H9 (cell line): ENCODE data around the gene MAST4. TPM values are rescaled to one million over a fixed set of nuclear protein-coding genes. Genes with fewer than 3 reads are reported as not detected.

Experiments
- DNase-seq: peaks from one replicate; pipeline ENCODE4 v3.0.0-alpha.2; 2017
- H2AFZ ChIP-seq: one replicate; pipeline ENCODE4 v1.6.1; 2013; ENCODE audit warnings: mild to moderate bottlenecking, low read length, control low read depth, moderate library complexity
- H2AK5ac ChIP-seq: 2 replicates; pipeline ENCODE4 v1.6.1; 2013; ENCODE audit warnings: low read length, control low read depth, mixed read lengths; ENCODE audit not compliant: insufficient read length
- H2BK120ac ChIP-seq: one replicate; pipeline ENCODE4 v1.6.1; 2013; ENCODE audit warnings: low read depth, mild to moderate bottlenecking, low read length, control low read depth, inconsistent platforms; ENCODE audit not compliant: poor library complexity, severe bottlenecking
- H2BK12ac ChIP-seq: 2 replicates; pipeline ENCODE4 v1.6.1; 2013; ENCODE audit warnings: low read length, control low read depth, mixed read lengths, low read depth; ENCODE audit not compliant: insufficient read length
- H2BK15ac ChIP-seq: 2 replicates; pipeline ENCODE4 v1.6.1; 2013; ENCODE audit warnings: low read depth, low read length, control low read depth
- H2BK20ac ChIP-seq: one replicate; pipeline ENCODE4 v1.6.1; 2013; ENCODE audit warnings: low read depth, mild to moderate bottlenecking, low read length, control low read depth, inconsistent platforms; ENCODE audit not compliant: poor library complexity, severe bottlenecking
- H2BK5ac ChIP-seq: 2 replicates; pipeline ENCODE4 v1.6.1; 2013; ENCODE audit warnings: low read length, control low read depth, mixed read lengths; ENCODE audit not compliant: insufficient read length
- H3K14ac ChIP-seq: 2 replicates; pipeline ENCODE4 v1.6.1; 2013; ENCODE audit warnings: low read length, control low read depth; ENCODE audit not compliant: insufficient read depth
- H3K18ac ChIP-seq: 2 replicates; pipeline ENCODE4 v1.6.1; 2013; ENCODE audit warnings: low read depth, mild to moderate bottlenecking, mixed read lengths, low read length, control low read depth; ENCODE audit not compliant: insufficient read length
- H3K23ac ChIP-seq: 2 replicates; pipeline ENCODE4 v1.6.1; 2013; ENCODE audit warnings: low read length, control low read depth, mixed read lengths, low read depth; ENCODE audit not compliant: insufficient read length
- H3K23me2 ChIP-seq: 2 replicates; pipeline ENCODE4 v1.6.1; 2013; ENCODE audit warnings: low read depth, mild to moderate bottlenecking, mixed read lengths, low read length, control low read depth; ENCODE audit not compliant: insufficient read length, poor library complexity, severe bottlenecking
- H3K27ac ChIP-seq: 2 replicates; pipeline ENCODE4 v1.5.1; 2013; ENCODE audit warnings: low read length, control low read depth, mixed read lengths, low read depth; ENCODE audit not compliant: insufficient read length
- H3K27me3 ChIP-seq: 2 replicates; pipeline ENCODE4 v1.6.1; 2013; ENCODE audit warnings: low read length, control low read depth, inconsistent platforms; ENCODE audit not compliant: insufficient read depth
- H3K4ac ChIP-seq: 2 replicates; pipeline ENCODE4 v1.6.1; 2013; ENCODE audit warnings: low read depth, mild to moderate bottlenecking, control low read depth, inconsistent platforms, low read length, moderate library complexity
- H3K4me1 ChIP-seq: 2 replicates; pipeline ENCODE4 v1.6.1; 2013; ENCODE audit warnings: low read length, control low read depth, inconsistent platforms; ENCODE audit not compliant: insufficient read depth
- H3K4me2 ChIP-seq: 2 replicates; pipeline ENCODE4 v1.6.1; 2013; ENCODE audit warnings: low read length, control low read depth, mixed read lengths; ENCODE audit not compliant: insufficient read length, insufficient read depth
- H3K56ac ChIP-seq: 2 replicates; pipeline ENCODE4 v1.6.1; 2013; ENCODE audit warnings: low read depth, mild to moderate bottlenecking, mixed read lengths, low read length, control low read depth; ENCODE audit not compliant: insufficient read length
- H3K79me1 ChIP-seq: 2 replicates; pipeline ENCODE4 v1.6.1; 2013; ENCODE audit warnings: low read depth, mild to moderate bottlenecking, moderate library complexity, low read length, control low read depth, inconsistent platforms; ENCODE audit not compliant: insufficient read depth, poor library complexity, severe bottlenecking
- H3K79me2 ChIP-seq: 2 replicates; pipeline ENCODE4 v1.6.1; 2013; ENCODE audit warnings: low read length, control low read depth, inconsistent platforms; ENCODE audit not compliant: insufficient read depth
- H3K9ac ChIP-seq: 2 replicates; pipeline ENCODE4 v1.6.1; 2013; ENCODE audit warnings: low read length, control low read depth, mixed read lengths; ENCODE audit not compliant: insufficient read length; ENCODE audit errors: extremely low read depth
- H3K9me3 ChIP-seq: one replicate; pipeline ENCODE4 v1.6.1; 2013; ENCODE audit warnings: low read depth, low read length, inconsistent platforms; ENCODE audit not compliant: control insufficient read depth
- H3T11ph ChIP-seq: one replicate; pipeline ENCODE4 v1.6.1; 2013; ENCODE audit warnings: mild to moderate bottlenecking, low read length, control low read depth, inconsistent platforms
- H4K20me1 ChIP-seq: one replicate; pipeline ENCODE4 v1.6.1; 2013; ENCODE audit not compliant: control insufficient read depth, insufficient read length, insufficient read depth
- H4K5ac ChIP-seq: 2 replicates; pipeline ENCODE4 v1.6.1; 2013; ENCODE audit warnings: low read depth, mild to moderate bottlenecking, mixed read lengths, low read length, control low read depth; ENCODE audit not compliant: insufficient read length
- H4K8ac ChIP-seq: replicated peaks from 2 replicates; pipeline ENCODE4 v1.6.1; 2013; ENCODE audit warnings: low read length, control low read depth, mixed read lengths, low read depth; ENCODE audit not compliant: insufficient read length
- H4K91ac ChIP-seq: 2 replicates; pipeline ENCODE4 v1.6.1; 2013; ENCODE audit warnings: low read depth, mild to moderate bottlenecking, moderate library complexity, mixed read lengths, low read length, control low read depth; ENCODE audit not compliant: insufficient read length
- H3K27ac Mint-ChIP-seq, 3 experiments: 2 replicates in 2 of 3; 3 replicates in 1 of 3; pipeline ENCODE4 v1.8.0; 2020 to 2021; ENCODE audit warnings: mixed read lengths in 3 of 3, mild to moderate bottlenecking in 1 of 3, moderate library complexity in 1 of 3
- H3K27me3 Mint-ChIP-seq: 2 replicates; pipeline ENCODE4 v1.8.0; 2021; ENCODE audit warnings: low read depth, mild to moderate bottlenecking, moderate library complexity, mixed read lengths
- H3K36me3 Mint-ChIP-seq, 3 experiments: 2 replicates in 2 of 3; 3 replicates in 1 of 3; pipeline ENCODE4 v1.8.0; 2020 to 2021; ENCODE audit warnings: low read depth in 3 of 3, mixed read lengths in 3 of 3; ENCODE audit not compliant: insufficient read depth in 1 of 3
- H3K4me1 Mint-ChIP-seq, 2 experiments: 2 replicates each; pipeline ENCODE4 v1.8.0; 2020; ENCODE audit warnings: mixed read lengths in 2 of 2
- H3K4me3 Mint-ChIP-seq, 2 experiments: 2 replicates in 1 of 2; 3 replicates in 1 of 2; pipeline ENCODE4 v1.8.0; 2020 to 2021; ENCODE audit warnings: mild to moderate bottlenecking in 2 of 2, mixed read lengths in 2 of 2, moderate library complexity in 1 of 2
- H3K9me3 Mint-ChIP-seq, 2 experiments: 2 replicates in 1 of 2; 3 replicates in 1 of 2; pipeline ENCODE4 v1.8.0; 2020; ENCODE audit warnings: mild to moderate bottlenecking in 2 of 2, mixed read lengths in 2 of 2, moderate library complexity in 1 of 2
- WGBS: extraction: QIAGEN DNeasy Blood & Tissue Kit; methylation state at CpG from one replicate; pipeline ENCODE4 v1.1.7; 2013; ENCODE audit warnings: missing lambda C conversion rate, low lambda C conversion rate, mixed read lengths; ENCODE audit not compliant: insufficient read length; ENCODE audit errors: extremely low coverage; 5-methylcytosine and 5-hydroxymethylcytosine counted together
- total RNA-seq: library from RNA; stranded (reverse); gene quantifications from 2 replicates; pipeline ENCODE4 v1.2.1, GENCODE V29; 2021
- TF ChIP-seq, protein P1 (sequence below): fragments of 200-600 bp; sonication (generic); conservative IDR thresholded peaks from 3 replicates; pipeline ENCODE4 v1.8.0; 2021; ENCODE audit warnings: antibody characterized with exemption, mild to moderate bottlenecking

MAST4 gene
- total RNA-seq, 1 experiment from 2014 or later = 3.7 TPM

- peaks cover 16 to 26% of the 10 kb centered on the region in 2 experiments for H3K4me1 Mint-ChIP-seq
- no peaks in the 10 kb centered on the region for H3K27me3 ChIP-seq
- no peak overlapping the region for H3T11ph ChIP-seq
- no peak overlapping the region for H3K27ac Mint-ChIP-seq
- H3K4me2 ChIP-seq = no peak overlapping the region
- H4K5ac ChIP-seq = no peak overlapping the region
- no peak for DNase-seq
- TF ChIP-seq, protein P1, sequence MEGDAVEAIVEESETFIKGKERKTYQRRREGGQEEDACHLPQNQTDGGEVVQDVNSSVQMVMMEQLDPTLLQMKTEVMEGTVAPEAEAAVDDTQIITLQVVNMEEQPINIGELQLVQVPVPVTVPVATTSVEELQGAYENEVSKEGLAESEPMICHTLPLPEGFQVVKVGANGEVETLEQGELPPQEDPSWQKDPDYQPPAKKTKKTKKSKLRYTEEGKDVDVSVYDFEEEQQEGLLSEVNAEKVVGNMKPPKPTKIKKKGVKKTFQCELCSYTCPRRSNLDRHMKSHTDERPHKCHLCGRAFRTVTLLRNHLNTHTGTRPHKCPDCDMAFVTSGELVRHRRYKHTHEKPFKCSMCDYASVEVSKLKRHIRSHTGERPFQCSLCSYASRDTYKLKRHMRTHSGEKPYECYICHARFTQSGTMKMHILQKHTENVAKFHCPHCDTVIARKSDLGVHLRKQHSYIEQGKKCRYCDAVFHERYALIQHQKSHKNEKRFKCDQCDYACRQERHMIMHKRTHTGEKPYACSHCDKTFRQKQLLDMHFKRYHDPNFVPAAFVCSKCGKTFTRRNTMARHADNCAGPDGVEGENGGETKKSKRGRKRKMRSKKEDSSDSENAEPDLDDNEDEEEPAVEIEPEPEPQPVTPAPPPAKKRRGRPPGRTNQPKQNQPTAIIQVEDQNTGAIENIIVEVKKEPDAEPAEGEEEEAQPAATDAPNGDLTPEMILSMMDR = no peak
- H3K79me2 ChIP-seq = no peaks in the 10 kb centered on the region
- no peaks in the 10 kb centered on the region for H4K20me1 ChIP-seq
- H2BK5ac ChIP-seq = no peak overlapping the region
- H2AK5ac ChIP-seq = no peak overlapping the region
- H3K56ac ChIP-seq = no peak overlapping the region
- no peak overlapping the region for H4K91ac ChIP-seq
- H2AFZ ChIP-seq = no peak overlapping the region
- H3K23ac ChIP-seq = no peak overlapping the region
- H3K27ac ChIP-seq = no peak overlapping the region
- H3K18ac ChIP-seq = no peak overlapping the region
- H3K9me3 ChIP-seq = no peaks in the 10 kb centered on the region
- H3K14ac ChIP-seq = no peak overlapping the region
- H2BK12ac ChIP-seq = no peak overlapping the region
- H2BK120ac ChIP-seq = no peak overlapping the region
- H3K36me3 Mint-ChIP-seq = no peaks in the 10 kb centered on the region
- no peak overlapping the region for H3K4ac ChIP-seq
- H3K23me2 ChIP-seq = no peaks in the 10 kb centered on the region
- no peaks in the 10 kb centered on the region; the same call in 1 of the 2 replicates for H3K4me1 ChIP-seq
- H2BK20ac ChIP-seq = no peak overlapping the region
- peaks cover 7% of the 10 kb centered on the region for H3K27me3 Mint-ChIP-seq
- no CpG with 5 or more reads among the region's 2 CpGs for WGBS
- no peak overlapping the region for H4K8ac ChIP-seq
- peaks cover 3% of the 10 kb centered on the region for H3K79me1 ChIP-seq
- no peak overlapping the region for H2BK15ac ChIP-seq
- no peak overlapping the region for H3K4me3 Mint-ChIP-seq
- H3K9ac ChIP-seq = no peak overlapping the region
- no peaks in the 10 kb centered on the region for H3K9me3 Mint-ChIP-seq
Observed at GRCh38 chr5:67012171-67012570, 416.0 kb downstream of the MAST4 start.
